RWPE1 (cell line): ENCODE data around the gene FRAS1.

Source experiments
- CTCF ChIA-PET: fragments of 350-600 bp; sonication (Branson Sonifier 250); formaldehyde crosslinking; extraction: SDS; loops from one replicate; lab custom pipeline; 2021; lab: Yijun Ruan, JAX
- POLR2A ChIA-PET: fragments of 400-600 bp; formaldehyde crosslinking; extraction: SDS; loops from one replicate; lab custom pipeline; 2020; ENCODE audit warnings: antibody characterized with exemption; ENCODE audit not compliant: low non-redundant PET; lab: Yijun Ruan, JAX
- DNase-seq: peaks from one replicate; pipeline ENCODE4 v3.0.0; 2012; ENCODE audit warnings: low spot score
- H3K27ac ChIP-seq: fragments of 450-650 bp; 2 replicates; pipeline ENCODE4 v1.5.1; 2017
- TF ChIP-seq, protein P1 (sequence below): fragments of 450-650 bp; conservative IDR thresholded peaks from 2 replicates; pipeline ENCODE4 v1.5.1; 2017; ENCODE audit warnings: low read depth, mild to moderate bottlenecking

Gene FRAS1

GRCh38 chr4:78291277-78291676 lies 234.2 kb downstream of the FRAS1 start:
- DNase-seq: no peak
- H3K27ac ChIP-seq: no peak overlapping the region
- TF ChIP-seq, protein P1, sequence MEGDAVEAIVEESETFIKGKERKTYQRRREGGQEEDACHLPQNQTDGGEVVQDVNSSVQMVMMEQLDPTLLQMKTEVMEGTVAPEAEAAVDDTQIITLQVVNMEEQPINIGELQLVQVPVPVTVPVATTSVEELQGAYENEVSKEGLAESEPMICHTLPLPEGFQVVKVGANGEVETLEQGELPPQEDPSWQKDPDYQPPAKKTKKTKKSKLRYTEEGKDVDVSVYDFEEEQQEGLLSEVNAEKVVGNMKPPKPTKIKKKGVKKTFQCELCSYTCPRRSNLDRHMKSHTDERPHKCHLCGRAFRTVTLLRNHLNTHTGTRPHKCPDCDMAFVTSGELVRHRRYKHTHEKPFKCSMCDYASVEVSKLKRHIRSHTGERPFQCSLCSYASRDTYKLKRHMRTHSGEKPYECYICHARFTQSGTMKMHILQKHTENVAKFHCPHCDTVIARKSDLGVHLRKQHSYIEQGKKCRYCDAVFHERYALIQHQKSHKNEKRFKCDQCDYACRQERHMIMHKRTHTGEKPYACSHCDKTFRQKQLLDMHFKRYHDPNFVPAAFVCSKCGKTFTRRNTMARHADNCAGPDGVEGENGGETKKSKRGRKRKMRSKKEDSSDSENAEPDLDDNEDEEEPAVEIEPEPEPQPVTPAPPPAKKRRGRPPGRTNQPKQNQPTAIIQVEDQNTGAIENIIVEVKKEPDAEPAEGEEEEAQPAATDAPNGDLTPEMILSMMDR: no peak
- CTCF ChIA-PET: interaction anchor here (0.6 kb wide), 1 partner anchor 1135 kb away, joined by 3 read pairs; no protein-coding TSS in a partner anchor
- POLR2A ChIA-PET: no interaction called here

DNA sequence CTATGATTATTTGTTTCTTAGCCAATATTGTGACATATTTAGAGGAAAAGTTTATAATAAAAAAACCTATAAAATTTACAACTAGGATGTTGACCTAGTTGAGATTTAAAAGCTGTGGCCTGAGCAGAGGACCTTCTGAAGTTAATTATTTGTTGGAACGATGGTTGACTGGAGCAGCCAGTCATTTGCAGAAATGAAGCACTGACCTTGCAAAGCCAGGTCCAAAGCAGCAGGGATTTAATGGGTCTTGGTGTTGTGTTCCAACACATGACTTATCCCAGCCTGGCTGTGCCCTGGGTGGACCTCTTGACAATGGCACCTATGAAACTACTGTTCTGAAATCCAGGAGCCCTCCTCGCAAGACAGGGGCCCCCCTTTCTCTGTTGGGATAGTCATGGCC lies 235.2 kb downstream of the FRAS1 start:
- TF ChIP-seq, protein P1: no peak
- no peak overlapping the region for H3K27ac ChIP-seq
- no peak for DNase-seq
- ChIA-PET CTCF (no interaction called here), POLR2A (no interaction called here)

DNA sequence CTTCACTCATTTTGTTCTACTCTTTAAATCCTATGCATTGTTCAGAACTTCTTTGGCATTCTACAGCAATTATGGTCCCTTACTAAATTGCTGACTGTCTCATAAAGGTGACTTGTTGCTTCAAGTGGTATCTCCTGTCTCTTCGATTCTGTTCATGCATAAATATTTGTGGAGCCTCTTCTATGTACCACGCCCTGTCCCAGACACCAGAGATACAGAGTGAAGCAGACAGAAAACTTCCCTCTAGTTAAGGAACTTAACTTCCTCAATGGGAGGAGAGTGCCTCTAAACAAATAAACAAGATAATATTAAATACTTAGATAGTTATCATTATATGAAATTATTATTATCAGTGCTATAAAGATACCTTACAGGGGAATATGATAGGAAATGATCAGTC lies 235.7 kb downstream of the FRAS1 start:
- ChIA-PET POLR2A (no interaction called here), CTCF (no interaction called here)
- no peak overlapping the region for H3K27ac ChIP-seq
- TF ChIP-seq, protein P1: no peak
- DNase-seq: no peak

GRCh38 chr4:78293348-78293747 lies 236.2 kb downstream of the FRAS1 start:
- POLR2A ChIA-PET: no interaction called here

DNA sequence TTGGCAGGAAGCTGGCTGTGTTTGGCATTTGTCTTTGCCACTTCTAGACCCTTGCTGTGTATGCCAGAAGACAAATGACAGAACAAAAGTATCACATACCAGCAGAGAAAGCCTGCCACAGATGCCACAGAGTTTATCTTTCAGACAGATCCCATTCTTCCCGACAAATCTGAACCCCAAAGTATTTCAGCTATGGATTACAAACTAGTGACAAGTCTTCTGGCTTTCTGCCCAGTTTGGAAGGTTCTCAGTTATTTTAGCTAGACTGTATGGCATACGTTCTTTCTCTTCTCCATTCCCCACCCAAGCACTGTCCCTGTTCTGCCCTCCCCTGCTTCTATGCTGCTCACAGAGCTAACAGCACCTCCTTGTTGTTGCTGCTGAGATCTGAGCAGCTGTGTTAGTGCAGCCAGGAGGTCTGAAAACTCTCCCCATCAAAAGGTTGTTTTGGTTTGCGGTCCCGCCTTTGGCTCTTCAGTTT lies 236.7 kb downstream of the FRAS1 start:
- CTCF ChIA-PET: no interaction called here
- no peak overlapping the region for H3K27ac ChIP-seq
- DNase-seq: peak; percentile 6
- POLR2A ChIA-PET: interaction anchor here (0.6 kb wide), 1 partner anchor 9 kb away, joined by 3 read pairs; no protein-coding TSS in a partner anchor
- TF ChIP-seq, protein P1: no peak

More at GRCh38 chr4:78293348-78293747, 236.2 kb downstream of the FRAS1 start:
- H3K27ac ChIP-seq: no peak overlapping the region
- no peak for DNase-seq
- TF ChIP-seq, protein P1: no peak
- CTCF ChIA-PET: no interaction called here

DNA sequence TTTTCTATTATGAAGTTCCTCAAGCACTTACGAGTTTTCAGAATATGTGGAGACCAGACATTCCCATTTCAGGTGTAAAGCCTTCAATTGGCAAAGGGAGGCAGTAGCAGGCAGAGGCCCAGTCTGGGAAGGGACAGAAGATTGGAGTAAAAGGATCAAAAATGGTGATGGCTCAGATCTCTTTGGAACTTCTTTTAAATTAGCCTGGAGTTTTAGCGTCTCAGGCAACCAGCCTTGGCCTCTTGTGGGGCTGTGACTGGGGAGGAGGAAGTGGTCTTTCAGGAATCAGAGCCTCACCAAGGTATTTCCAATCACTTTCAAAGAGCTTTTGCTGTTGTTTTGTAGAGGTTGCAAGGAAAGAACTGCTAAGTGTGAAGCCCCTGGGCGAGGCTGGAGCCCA lies 239.1 kb downstream of the FRAS1 start:
- H3K27ac ChIP-seq: no peak overlapping the region
- no peak for DNase-seq
- ChIA-PET POLR2A (no interaction called here), CTCF (no interaction called here)
- TF ChIP-seq, protein P1: no peak
